GM23338 (cell line): ENCODE measurements around the gene ZNF507. TPM values are rescaled to one million over a fixed set of nuclear protein-coding genes. Genes with fewer than 3 reads are reported as not detected.

Source experiments
- ATAC-seq: fragments of 200-7000 bp; cut with Tn5 transposase; 3 replicates; pipeline ENCODE4 v1.9.1; 2020
- DNase-seq: peaks from one replicate; pipeline ENCODE4 v3.0.0-alpha.2; 2015; ENCODE audit warnings: low spot score
- H2AFZ ChIP-seq: fragments of 200-600 bp; sonication (generic); 2 replicates; pipeline ENCODE4 v1.8.0; 2016; ENCODE audit warnings: antibody characterized with exemption, mild to moderate bottlenecking, moderate library complexity
- H3F3A ChIP-seq: fragments of 200-600 bp; sonication (generic); replicated peaks from 2 replicates; pipeline ENCODE4 v1.8.0; 2017; ENCODE audit warnings: antibody characterized with exemption, mixed run types, low read depth
- H3K27ac ChIP-seq: fragments of 200-600 bp; sonication (generic); 2 replicates; pipeline ENCODE4 v1.6.1; 2016; ENCODE audit warnings: low read depth
- H3K27me3 ChIP-seq: fragments of 200-600 bp; sonication (generic); 2 replicates; pipeline ENCODE4 v1.8.0; 2016; ENCODE audit warnings: mild to moderate bottlenecking, mixed run types, moderate library complexity; ENCODE audit not compliant: insufficient read depth
- H3K36me3 ChIP-seq: fragments of 200-600 bp; sonication (generic); 2 replicates; pipeline ENCODE4 v1.8.0; 2016; ENCODE audit warnings: mild to moderate bottlenecking; ENCODE audit not compliant: insufficient read depth
- H3K4me1 ChIP-seq: fragments of 200-600 bp; sonication (generic); 2 replicates; pipeline ENCODE4 v1.8.0; 2016; ENCODE audit warnings: mild to moderate bottlenecking, moderate library complexity; ENCODE audit not compliant: insufficient read depth
- H3K4me2 ChIP-seq: fragments of 200-600 bp; sonication (generic); 2 replicates; pipeline ENCODE4 v1.7.1; 2017; ENCODE audit warnings: mixed run types
- H3K4me3 ChIP-seq: fragments of 200-600 bp; sonication (generic); 2 replicates; pipeline ENCODE4 v1.6.1; 2016; ENCODE audit warnings: mixed run types
- H3K79me2 ChIP-seq: fragments of 200-600 bp; sonication (generic); replicated peaks from 2 replicates; pipeline ENCODE4 v1.8.0; 2017; ENCODE audit warnings: mild to moderate bottlenecking; ENCODE audit not compliant: insufficient read depth
- H3K9me2 ChIP-seq: fragments of 200-600 bp; sonication (generic); 2 replicates; pipeline ENCODE4 v1.8.0; 2017; ENCODE audit not compliant: insufficient read depth
- H4K20me1 ChIP-seq: fragments of 200-600 bp; sonication (generic); replicated peaks from 2 replicates; pipeline ENCODE4 v1.8.0; 2017; ENCODE audit warnings: mild to moderate bottlenecking; ENCODE audit not compliant: insufficient read depth
- H3K27ac Mint-ChIP-seq: 2 replicates; pipeline ENCODE4 v1.8.0; 2020; ENCODE audit warnings: inconsistent platforms, mild to moderate bottlenecking, moderate library complexity, mixed read lengths
- H3K27me3 Mint-ChIP-seq: 3 replicates; pipeline ENCODE4 v1.8.0; 2022; ENCODE audit warnings: low read depth, mild to moderate bottlenecking, moderate library complexity, mixed read lengths, inconsistent platforms; ENCODE audit not compliant: insufficient read depth, poor library complexity
- H3K36me3 Mint-ChIP-seq: 3 replicates; pipeline ENCODE4 v1.8.0; 2021; ENCODE audit warnings: low read depth, mild to moderate bottlenecking, inconsistent platforms, moderate library complexity, mixed read lengths
- H3K4me1 Mint-ChIP-seq: 3 replicates; pipeline ENCODE4 v1.8.0; 2020; ENCODE audit warnings: mild to moderate bottlenecking, inconsistent platforms, mixed read lengths
- H3K4me3 Mint-ChIP-seq: 3 replicates; pipeline ENCODE4 v1.8.0; 2021; ENCODE audit warnings: moderate library complexity, mild to moderate bottlenecking, inconsistent platforms, mixed read lengths
- H3K9me3 Mint-ChIP-seq: 3 replicates; pipeline ENCODE4 v1.8.0; 2020; ENCODE audit warnings: moderate library complexity, mild to moderate bottlenecking, inconsistent platforms, mixed read lengths
- EZH2 ChIP-seq: fragments of 200-600 bp; sonication (generic); IDR thresholded peaks from one replicate; pipeline ENCODE4 v1.8.0; 2017; ENCODE audit warnings: antibody characterized with exemption, mild to moderate bottlenecking, low read depth; ENCODE audit not compliant: unreplicated experiment
- EZH2phosphoT487 ChIP-seq: fragments of 200-600 bp; sonication (generic); IDR thresholded peaks from one replicate; pipeline ENCODE4 v1.8.1; 2018; ENCODE audit warnings: antibody characterized with exemption; ENCODE audit not compliant: unreplicated experiment
- JUNB ChIP-seq: IDR thresholded peaks from one replicate; pipeline ENCODE4 v1.6.1; 2016; ENCODE audit warnings: antibody characterized with exemption; ENCODE audit not compliant: unreplicated experiment
- POLR2AphosphoS5 ChIP-seq: IDR thresholded peaks from 2 replicates; pipeline ENCODE4 v1.6.1; 2016; ENCODE audit warnings: antibody characterized with exemption, low read depth
- ZNF331 ChIP-seq: fragments of 250-450 bp; sonication (Bioruptor Pico); IDR thresholded peaks from 2 replicates; pipeline ENCODE4 v1.5.0; 2020; ENCODE audit warnings: low read depth, mild to moderate bottlenecking, moderate library complexity
- polyA plus RNA-seq: library from polyadenylated mRNA; unstranded; fragments of >200 nt; fragmentation: Nextera tagmentation; extraction: Ambion mirVana; gene quantifications from 2 replicates; pipeline ENCODE4 v1.2.1, GENCODE V29; 2016
- total RNA-seq: library from RNA; depleted of rRNA; stranded (reverse); fragments of >200 nt; shearing (Covaris generic); gene quantifications from 2 replicates; pipeline ENCODE4 v1.2.3, GENCODE V29; 2014
- TF ChIP-seq, protein P1 (sequence below), 2 experiments: fragments of 200-600 bp in 1 of 2; sonication (generic) in 1 of 2; conservative IDR thresholded peaks; 2 replicates each; pipeline versions ENCODE4 v1.5.1 to v1.6.1; 2016 to 2017; ENCODE audit warnings: antibody characterized with exemption in 2 of 2, low read depth in 2 of 2, mild to moderate bottlenecking in 2 of 2, moderate library complexity in 1 of 2
- TF ChIP-seq, protein P2 (sequence below): fragments of 250-450 bp; sonication (Bioruptor Pico); IDR thresholded peaks from 2 replicates; pipeline ENCODE4 v1.5.0; 2020; ENCODE audit warnings: mild to moderate bottlenecking, moderate library complexity
- TF ChIP-seq, protein P3 (sequence below): IDR thresholded peaks from 2 replicates; pipeline ENCODE4 v1.6.1; 2016; ENCODE audit warnings: antibody characterized with exemption

Gene ZNF507
- total and polyA plus RNA-seq, 2 experiments from 2014 or later = 10.4 to 23.4 TPM

DNA sequence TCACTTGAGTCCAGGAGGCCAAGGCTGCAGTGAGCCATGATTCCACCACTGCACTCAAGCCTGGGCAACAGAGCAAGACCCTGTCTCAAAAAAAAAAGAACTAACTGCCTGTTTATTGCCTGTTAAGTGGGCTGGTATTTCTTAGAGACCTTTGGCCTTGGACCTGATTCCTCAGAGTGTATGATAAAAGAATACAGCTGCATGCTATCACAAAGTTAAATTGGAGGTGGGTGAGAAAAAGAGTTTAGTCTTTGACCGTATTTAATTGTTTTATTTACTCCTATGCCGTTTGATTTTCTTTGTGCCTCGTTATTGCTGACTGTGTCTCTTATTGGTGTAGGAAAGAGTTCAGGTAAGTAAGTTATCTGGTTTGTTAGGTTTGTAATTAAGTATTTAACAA lies 34.9 kb downstream of the ZNF507 start:
- no peaks in the 10 kb centered on the region for H3F3A ChIP-seq
- H3K4me1 Mint-ChIP-seq = no peaks in the 10 kb centered on the region
- no peak overlapping the region for H2AFZ ChIP-seq
- H3K36me3 Mint-ChIP-seq = peaks cover 34% of the 10 kb centered on the region
- no peak overlapping the region for H3K4me3 ChIP-seq
- H3K4me2 ChIP-seq = no peak overlapping the region
- H3K79me2 ChIP-seq = 0 out of 2 replicates have a peak, but pooled peaks cover 2% of the 10 kb centered on the region
- H3K27me3 Mint-ChIP-seq = peaks cover 3% of the 10 kb centered on the region
- H3K4me3 Mint-ChIP-seq = no peak overlapping the region
- no peaks in the 10 kb centered on the region for H3K4me1 ChIP-seq
- no peak for DNase-seq
- H3K36me3 ChIP-seq = peaks cover 23% of the 10 kb centered on the region; the same call in 1 of the 2 replicates
- no peak overlapping the region for H3K27ac ChIP-seq
- no peaks in the 10 kb centered on the region for H3K27me3 ChIP-seq
- no peak for ATAC-seq
- no peaks in the 10 kb centered on the region for H3K9me2 ChIP-seq
- no peak overlapping the region for H3K27ac Mint-ChIP-seq
- TF ChIP-seq EZH2phosphoT487 (no peak), ZNF331 (CRISPR knock-in tag) (no peak), JUNB (no peak), EZH2 (no peak), POLR2AphosphoS5 (no peak)
- TF ChIP-seq, protein P1, sequence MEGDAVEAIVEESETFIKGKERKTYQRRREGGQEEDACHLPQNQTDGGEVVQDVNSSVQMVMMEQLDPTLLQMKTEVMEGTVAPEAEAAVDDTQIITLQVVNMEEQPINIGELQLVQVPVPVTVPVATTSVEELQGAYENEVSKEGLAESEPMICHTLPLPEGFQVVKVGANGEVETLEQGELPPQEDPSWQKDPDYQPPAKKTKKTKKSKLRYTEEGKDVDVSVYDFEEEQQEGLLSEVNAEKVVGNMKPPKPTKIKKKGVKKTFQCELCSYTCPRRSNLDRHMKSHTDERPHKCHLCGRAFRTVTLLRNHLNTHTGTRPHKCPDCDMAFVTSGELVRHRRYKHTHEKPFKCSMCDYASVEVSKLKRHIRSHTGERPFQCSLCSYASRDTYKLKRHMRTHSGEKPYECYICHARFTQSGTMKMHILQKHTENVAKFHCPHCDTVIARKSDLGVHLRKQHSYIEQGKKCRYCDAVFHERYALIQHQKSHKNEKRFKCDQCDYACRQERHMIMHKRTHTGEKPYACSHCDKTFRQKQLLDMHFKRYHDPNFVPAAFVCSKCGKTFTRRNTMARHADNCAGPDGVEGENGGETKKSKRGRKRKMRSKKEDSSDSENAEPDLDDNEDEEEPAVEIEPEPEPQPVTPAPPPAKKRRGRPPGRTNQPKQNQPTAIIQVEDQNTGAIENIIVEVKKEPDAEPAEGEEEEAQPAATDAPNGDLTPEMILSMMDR (conservative IDR thresholded peaks at IDR 0.05; ENCODE audit: low read depth in 2 of 2) = no peak
- TF ChIP-seq, protein P2, sequence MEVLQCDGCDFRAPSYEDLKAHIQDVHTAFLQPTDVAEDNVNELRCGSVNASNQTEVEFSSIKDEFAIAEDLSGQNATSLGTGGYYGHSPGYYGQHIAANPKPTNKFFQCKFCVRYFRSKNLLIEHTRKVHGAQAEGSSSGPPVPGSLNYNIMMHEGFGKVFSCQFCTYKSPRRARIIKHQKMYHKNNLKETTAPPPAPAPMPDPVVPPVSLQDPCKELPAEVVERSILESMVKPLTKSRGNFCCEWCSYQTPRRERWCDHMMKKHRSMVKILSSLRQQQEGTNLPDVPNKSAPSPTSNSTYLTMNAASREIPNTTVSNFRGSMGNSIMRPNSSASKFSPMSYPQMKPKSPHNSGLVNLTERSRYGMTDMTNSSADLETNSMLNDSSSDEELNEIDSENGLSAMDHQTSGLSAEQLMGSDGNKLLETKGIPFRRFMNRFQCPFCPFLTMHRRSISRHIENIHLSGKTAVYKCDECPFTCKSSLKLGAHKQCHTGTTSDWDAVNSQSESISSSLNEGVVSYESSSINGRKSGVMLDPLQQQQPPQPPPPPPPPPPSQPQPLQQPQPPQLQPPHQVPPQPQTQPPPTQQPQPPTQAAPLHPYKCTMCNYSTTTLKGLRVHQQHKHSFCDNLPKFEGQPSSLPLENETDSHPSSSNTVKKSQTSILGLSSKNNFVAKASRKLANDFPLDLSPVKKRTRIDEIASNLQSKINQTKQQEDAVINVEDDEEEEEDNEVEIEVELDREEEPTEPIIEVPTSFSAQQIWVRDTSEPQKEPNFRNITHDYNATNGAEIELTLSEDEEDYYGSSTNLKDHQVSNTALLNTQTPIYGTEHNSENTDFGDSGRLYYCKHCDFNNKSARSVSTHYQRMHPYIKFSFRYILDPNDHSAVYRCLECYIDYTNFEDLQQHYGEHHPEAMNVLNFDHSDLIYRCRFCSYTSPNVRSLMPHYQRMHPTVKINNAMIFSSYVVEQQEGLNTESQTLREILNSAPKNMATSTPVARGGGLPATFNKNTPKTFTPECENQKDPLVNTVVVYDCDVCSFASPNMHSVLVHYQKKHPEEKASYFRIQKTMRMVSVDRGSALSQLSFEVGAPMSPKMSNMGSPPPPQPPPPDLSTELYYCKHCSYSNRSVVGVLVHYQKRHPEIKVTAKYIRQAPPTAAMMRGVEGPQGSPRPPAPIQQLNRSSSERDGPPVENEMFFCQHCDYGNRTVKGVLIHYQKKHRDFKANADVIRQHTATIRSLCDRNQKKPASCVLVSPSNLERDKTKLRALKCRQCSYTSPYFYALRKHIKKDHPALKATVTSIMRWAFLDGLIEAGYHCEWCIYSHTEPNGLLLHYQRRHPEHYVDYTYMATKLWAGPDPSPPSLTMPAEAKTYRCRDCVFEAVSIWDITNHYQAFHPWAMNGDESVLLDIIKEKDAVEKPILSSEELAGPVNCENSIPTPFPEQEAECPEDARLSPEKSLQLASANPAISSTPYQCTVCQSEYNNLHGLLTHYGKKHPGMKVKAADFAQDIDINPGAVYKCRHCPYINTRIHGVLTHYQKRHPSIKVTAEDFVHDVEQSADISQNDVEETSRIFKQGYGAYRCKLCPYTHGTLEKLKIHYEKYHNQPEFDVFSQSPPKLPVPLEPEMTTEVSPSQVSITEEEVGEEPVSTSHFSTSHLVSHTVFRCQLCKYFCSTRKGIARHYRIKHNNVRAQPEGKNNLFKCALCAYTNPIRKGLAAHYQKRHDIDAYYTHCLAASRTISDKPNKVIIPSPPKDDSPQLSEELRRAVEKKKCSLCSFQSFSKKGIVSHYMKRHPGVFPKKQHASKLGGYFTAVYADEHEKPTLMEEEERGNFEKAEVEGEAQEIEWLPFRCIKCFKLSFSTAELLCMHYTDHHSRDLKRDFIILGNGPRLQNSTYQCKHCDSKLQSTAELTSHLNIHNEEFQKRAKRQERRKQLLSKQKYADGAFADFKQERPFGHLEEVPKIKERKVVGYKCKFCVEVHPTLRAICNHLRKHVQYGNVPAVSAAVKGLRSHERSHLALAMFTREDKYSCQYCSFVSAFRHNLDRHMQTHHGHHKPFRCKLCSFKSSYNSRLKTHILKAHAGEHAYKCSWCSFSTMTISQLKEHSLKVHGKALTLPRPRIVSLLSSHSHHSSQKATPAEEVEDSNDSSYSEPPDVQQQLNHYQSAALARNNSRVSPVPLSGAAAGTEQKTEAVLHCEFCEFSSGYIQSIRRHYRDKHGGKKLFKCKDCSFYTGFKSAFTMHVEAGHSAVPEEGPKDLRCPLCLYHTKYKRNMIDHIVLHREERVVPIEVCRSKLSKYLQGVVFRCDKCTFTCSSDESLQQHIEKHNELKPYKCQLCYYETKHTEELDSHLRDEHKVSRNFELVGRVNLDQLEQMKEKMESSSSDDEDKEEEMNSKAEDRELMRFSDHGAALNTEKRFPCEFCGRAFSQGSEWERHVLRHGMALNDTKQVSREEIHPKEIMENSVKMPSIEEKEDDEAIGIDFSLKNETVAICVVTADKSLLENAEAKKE (CRISPR knock-in tag) = no peak
- TF ChIP-seq, protein P3, sequence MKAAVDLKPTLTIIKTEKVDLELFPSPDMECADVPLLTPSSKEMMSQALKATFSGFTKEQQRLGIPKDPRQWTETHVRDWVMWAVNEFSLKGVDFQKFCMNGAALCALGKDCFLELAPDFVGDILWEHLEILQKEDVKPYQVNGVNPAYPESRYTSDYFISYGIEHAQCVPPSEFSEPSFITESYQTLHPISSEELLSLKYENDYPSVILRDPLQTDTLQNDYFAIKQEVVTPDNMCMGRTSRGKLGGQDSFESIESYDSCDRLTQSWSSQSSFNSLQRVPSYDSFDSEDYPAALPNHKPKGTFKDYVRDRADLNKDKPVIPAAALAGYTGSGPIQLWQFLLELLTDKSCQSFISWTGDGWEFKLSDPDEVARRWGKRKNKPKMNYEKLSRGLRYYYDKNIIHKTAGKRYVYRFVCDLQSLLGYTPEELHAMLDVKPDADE = no peak
- H3K9me3 Mint-ChIP-seq = peaks cover 3% of the 10 kb centered on the region
- no peaks in the 10 kb centered on the region; the same call in 1 of the 2 replicates for H4K20me1 ChIP-seq
